Prostate gland (tissue), 2 donors: ENCODE results near the gene COL23A1.

Experiments
- CTCF ChIP-seq, 4 experiments: fragments of 200-600 bp in 2 of 4; fragments of 450-650 bp in 2 of 4; sonication (generic) in 2 of 4; IDR thresholded peaks; 1 replicate in 3 of 4; 2 replicates in 1 of 4; pipeline ENCODE4 v1.5.1; 2016 to 2019; ENCODE audit warnings: antibody characterized with exemption in 4 of 4, mild to moderate bottlenecking in 2 of 4, moderate library complexity in 2 of 4
- POLR2A ChIP-seq: fragments of 450-650 bp; IDR thresholded peaks from one replicate; pipeline ENCODE4 v1.6.1; 2016; ENCODE audit warnings: antibody characterized with exemption, mild to moderate bottlenecking

DNA sequence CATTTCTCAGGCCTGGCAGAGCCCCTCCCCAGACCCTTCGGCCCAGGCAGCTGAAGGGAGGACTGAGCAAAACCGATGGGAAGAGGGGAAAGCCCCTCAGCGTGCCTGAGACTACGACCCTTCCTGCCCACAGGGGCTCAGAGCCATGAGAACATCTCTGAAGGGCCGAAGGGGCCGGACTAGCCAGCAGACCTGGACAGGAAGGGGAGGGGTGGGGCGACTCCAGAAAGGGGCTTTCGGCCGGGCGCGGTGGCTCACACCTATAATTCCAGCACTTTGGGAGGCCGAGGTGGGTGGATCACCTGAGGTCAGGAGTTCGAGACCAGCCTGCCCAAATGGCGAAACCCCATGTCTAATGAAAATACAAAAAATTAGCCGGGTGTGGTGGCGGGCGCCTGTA, 271.8 kb downstream of the COL23A1 start:
- TF ChIP-seq CTCF (IDR thresholded peaks at IDR 0.05) (no peak), POLR2A (no peak)
